HG03439 (cell line): ENCODE data around the gene SWI5.
"Not testable (repeated sequence)": the region's sequence is repeated elsewhere in the genome, so short reads cannot be mapped to it uniquely, and the experiment has no call there.

Experiments
- ATAC-seq: cut with Tn5 transposase; IDR thresholded peaks from one replicate; pipeline ENCODE4 v1.9.1; 2021; ENCODE audit warnings: mild to moderate bottlenecking, moderate library complexity; ENCODE audit not compliant: unreplicated experiment

The SWI5 gene

DNA sequence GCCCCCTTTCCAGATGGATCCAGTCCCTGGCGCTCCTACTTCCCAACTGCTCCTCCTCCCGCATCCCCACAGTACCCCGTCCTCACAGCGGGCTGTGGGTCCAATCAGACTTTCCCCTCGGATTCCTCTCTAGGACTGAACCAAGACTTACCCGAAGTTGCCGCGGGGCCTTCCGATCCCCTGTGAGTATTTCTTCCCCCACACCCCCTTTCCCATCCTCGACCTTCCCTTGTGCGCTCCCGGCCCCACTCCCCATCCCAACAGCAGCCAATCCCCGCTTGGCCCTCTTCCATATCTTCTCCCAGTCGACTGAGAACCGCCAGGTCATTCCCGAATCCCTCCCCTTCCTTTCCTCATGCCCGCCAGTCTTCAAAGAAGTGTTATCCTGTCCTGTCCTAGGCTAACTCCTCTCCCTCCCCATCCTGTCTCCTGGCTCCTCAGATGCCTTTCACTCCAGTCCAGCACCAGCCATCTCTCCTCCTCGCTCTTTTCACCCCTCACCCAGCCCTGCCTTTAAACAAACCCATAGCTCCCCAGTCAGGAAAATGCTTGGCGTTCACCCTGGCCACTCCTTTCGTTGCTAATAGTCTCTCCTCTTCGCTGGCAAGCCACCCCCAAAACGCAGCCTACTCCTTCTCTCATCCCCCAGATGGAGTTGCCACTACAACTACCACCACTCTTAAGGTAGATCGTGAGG is 646 bp downstream of the SWI5 start:
- no peak for ATAC-seq

GRCh38 chr9:128279088-128280073 is 3.3 kb downstream of the SWI5 start:
- ATAC-seq: not testable (repeated sequence)

DNA sequence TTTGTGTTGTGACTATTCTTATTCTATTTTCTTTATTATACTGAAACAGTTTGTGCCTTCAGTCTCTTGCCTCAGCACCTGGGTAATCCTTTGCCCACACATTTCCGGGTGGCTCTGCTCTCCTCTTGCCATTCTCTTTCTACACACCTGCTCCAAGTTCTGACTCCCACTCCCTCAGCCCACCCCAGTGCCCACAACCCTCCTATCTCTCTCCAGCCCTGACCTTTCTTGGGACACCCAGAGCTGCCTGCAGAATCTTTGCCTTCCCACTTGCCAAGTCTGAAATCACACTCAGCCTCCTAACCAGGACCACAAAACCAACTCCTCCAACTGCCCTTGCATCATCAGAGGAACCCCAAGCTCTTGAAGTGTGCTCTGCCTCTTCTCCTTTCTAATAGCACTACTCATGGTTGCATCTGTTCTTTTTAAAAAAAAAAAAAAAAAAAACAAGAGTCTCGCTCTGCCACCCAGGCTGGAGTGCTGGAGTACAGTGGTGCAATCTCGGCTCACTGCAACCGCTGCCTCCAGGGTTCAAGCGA is 4.1 kb downstream of the SWI5 start:
- ATAC-seq: no peak

DNA sequence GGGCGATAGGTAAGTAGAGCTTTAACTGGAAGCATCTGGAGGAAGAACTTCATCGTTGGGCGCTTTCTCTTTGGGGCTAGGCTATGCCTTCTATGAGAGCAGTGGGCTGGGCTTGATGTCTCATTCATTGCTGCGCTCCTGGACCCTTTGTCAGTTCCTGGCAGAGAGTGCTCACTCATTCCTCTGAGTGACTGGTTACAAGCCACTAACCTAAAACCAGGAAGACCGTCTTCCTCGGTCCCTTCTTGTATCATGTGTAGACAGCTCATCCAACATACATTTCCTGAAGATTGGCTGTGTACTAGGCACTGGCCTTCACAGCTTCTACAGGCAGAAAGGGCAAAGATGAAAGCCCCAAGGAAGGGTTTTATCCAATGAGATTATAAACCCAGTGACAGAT is 6.4 kb downstream of the SWI5 start:
- ATAC-seq: no peak

DNA sequence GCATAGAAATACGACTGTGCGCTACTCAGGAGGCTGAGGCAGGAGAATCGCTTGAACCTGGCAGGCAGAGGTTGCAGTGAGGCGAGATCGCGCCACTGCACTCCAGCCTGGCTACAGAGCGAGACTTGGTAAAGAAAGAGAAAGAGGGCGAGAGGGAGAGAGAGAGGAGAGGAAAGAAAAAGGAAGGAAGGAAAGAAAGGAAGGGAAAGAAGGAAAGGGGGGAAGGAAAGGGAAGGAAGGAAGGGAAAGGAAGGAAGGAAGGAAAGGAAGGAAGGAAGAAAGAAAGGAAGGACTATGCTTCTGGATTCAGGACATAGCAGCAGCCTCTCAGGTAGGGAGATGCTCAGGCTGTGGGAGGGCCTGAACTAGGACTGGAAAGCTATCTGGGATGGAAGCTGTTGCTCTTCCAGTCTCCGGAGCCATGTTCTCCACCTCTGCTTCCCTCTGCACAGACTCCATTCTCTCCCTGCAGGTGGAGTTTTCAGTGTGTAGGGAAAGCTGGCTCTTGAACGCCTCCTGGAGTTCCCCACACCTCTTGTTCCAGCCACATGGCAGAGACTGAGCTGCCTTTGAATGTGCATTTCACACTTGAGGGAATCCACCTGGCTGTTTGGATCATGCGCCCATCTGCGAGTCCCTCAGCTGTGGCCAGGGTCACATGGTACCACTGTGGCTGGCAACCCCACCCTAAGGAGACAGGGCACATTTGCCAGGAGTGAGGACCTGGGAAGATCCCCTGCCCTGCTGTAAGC is 9.1 kb downstream of the SWI5 start:
- ATAC-seq: no peak

- ATAC-seq: no peak
These were observed 10.4 kb downstream of the SWI5 start for GRCh38 chr9:128286440-128286839.

- ATAC-seq: no peak
These were observed 12.4 kb downstream of the SWI5 start for GRCh38 chr9:128288273-128289004.

GRCh38 chr9:128292009-128292408 is 15.9 kb downstream of the SWI5 start:
- ATAC-seq: no peak

GRCh38 chr9:128293091-128293490 is 17.0 kb downstream of the SWI5 start:
- no peak for ATAC-seq

GRCh38 chr9:128294142-128294541 is 18.1 kb downstream of the SWI5 start:
- no peak for ATAC-seq

- no peak for ATAC-seq
These were observed 20.5 kb downstream of the SWI5 start for GRCh38 chr9:128296340-128297220.

- no peak for ATAC-seq
These were observed 21.2 kb downstream of the SWI5 start for GRCh38 chr9:128297221-128297773.

DNA sequence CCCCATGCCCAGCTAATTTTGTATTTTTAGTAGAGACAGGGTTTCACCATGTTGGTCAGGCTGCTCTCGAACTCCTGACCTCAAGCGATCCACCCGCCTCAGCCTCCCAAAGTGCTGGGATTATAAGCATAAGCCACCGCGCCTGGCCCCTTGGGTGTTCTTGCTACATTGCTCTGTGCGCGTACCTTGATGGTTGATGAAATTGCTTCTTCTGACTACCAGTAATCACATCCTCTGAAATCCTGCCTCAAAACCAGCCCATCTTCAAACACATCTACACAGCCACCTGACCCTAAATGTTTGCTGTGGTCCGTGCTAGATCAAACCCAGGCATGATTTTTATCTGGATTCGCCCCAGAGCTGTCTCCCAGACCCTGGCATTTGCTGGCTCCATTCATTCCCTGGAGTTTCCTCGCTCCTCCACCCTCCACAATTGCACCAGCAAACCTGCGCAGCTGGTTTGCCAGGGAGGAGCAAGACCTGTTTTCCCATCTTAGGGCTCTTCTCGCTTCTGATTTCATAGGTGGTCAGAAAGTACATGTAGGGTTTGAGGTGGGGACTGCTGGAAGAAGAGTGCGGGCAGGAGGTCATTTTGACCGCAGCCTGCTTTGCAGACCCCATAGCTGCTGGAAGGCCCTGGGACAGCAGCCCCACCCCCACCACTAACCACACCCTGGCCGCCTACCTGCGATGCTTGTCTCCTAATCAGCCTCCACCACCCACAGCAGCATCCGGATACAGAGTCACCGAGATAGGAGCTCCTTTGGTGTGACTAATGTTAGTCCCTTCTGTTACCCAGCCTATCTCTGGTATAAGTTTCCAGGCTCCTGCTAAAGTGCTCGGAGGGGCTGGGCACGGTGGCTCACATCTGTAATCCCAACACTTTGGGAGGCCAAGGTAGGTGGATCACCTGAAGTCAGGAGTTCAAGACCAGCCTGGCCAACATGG is 22.7 kb downstream of the SWI5 start:
- no peak for ATAC-seq

DNA sequence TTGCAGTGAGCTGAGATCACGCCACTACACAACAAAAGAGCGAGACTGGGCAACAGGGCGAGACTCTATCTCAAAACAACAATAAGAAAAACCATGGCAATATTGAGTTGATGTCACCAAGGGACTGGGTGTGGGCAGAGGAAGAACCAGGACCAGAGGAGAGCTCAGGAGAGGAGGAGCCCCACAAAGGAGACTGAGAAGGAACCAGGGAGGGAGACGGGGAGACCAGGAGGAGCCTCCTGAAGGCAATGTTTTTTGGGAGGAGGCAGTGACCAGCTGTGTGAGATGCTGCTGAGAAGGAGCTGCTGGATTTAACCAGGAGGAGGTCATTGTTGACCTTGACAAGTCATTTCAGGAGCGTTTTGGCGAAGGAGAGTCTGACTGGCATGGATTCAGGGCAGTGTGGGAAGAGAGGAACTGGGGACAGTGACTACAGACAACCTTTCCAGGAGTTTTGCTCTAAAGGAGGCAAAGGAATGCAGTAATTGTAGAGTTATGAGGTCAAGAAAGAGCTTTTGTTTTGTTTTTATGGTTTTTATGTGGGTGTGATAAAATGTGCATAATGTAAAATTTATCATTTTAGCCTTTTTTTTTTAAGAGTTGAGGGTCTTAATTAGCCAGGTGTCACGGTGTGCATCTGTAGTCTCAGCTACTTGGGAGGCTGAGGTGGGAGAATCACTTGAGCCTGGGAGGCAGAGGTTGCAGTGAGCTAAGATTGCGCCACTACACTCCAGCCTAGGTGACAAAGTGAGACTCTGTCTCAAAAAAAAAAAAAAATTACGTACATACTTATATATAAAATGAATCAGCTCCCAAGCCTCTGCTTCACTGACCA is 28.3 kb downstream of the SWI5 start:
- ATAC-seq: no peak

DNA sequence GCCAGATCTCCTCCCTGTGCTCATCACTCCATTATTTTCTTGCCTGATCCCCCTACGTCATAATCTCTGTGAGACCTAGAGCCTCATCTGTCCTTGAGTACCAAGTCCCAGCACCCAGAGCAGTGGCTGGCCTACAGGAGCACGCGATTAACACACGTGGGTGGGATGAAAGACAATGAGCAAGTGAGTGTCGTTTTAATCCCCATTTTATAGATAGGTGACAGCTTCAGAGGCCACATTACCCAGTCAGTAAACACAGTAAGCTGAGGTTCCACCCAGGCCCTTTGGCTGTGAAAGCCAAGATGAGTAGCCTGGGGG is 28.9 kb downstream of the SWI5 start:
- ATAC-seq: no peak

DNA sequence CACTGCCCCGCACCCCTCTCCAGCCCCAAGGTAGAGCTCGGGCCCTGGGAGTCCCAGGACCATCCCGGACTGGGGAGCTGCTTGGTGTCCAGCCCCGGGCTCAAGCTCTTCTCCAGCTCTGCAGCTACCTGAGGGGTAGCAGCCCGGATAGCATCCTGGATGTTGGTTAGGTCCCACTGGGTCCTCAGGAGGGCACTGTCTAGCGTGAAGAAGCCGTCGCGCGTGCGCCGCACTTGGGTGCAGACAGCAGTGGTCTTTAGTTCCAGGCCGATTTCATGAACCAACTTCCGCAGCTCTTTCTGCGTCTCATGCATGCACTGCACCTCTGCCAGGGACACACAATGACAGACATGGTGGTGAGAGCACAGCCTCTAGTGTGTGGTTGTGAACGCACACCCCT is 33.5 kb downstream of the SWI5 start:
- no peak for ATAC-seq

- ATAC-seq: no peak
These were observed 34.4 kb downstream of the SWI5 start for GRCh38 chr9:128310461-128310860.
